GM12891 (cell line): ENCODE data around the gene TSC22D3.

Source experiments
- POLR2A ChIP-seq: IDR thresholded peaks from 2 replicates; pipeline ENCODE4 v1.6.1; 2011; ENCODE audit warnings: low read depth, low read length, control low read depth
- POLR2AphosphoS5 ChIP-seq: IDR thresholded peaks from 2 replicates; pipeline ENCODE4 v1.6.1; 2011; ENCODE audit warnings: low read depth, low read length, control low read depth
- SPI1 ChIP-seq: IDR thresholded peaks from 2 replicates; pipeline ENCODE4 v1.6.1; 2011; ENCODE audit warnings: low read depth, low read length, control low read depth
- TAF1 ChIP-seq: IDR thresholded peaks from 2 replicates; pipeline ENCODE4 v1.6.1; 2011; ENCODE audit warnings: low read depth, low read length, control low read depth

DNA sequence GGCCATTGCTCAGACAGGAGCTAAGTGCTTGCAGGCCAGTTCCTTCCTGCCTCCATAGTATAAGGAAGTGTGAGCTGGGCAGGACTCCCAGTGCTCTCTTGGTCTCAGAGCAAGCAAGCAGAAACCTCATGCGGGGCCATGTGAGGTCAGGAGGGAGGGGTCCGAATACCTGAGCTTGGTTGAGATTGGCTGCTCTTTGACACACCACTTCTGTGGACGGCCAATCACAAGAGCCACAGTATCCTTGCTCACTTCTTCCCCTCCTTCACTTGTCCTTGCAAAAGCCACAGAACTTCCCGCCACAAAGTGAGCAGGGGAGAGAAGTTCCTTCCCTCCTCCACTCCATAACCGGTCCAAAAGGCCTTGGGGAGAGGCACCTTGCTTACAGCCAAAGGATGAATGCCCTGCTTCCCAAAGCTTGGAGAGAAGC is 90.6 kb downstream of the TSC22D3 start:
- TF ChIP-seq POLR2A (no peak), POLR2AphosphoS5 (no peak), SPI1 (0 out of 2 replicates have a peak, but pooled peaks have one; percentile 14), TAF1 (no peak)
